IPS-18c (cell line): ENCODE results near the gene ATG16L2.

Source experiments
- H3K4me3 ChIP-seq: 2 replicates; pipeline ENCODE4 v1.7.0; 2013; ENCODE audit warnings: low read depth, mild to moderate bottlenecking, low read length, moderate library complexity; ENCODE audit not compliant: insufficient read depth
- H3K9me3 ChIP-seq: one replicate; pipeline ENCODE4 v1.6.1; 2013; ENCODE audit warnings: mild to moderate bottlenecking, low read length, moderate library complexity; ENCODE audit not compliant: control insufficient read depth, insufficient read depth

The ATG16L2 gene

GRCh38 chr11:72828692-72829101 lies 14.5 kb downstream of the ATG16L2 start:
- Histone ChIP-seq H3K9me3 (no peaks in the 10 kb centered on the region), H3K4me3 (no peak overlapping the region)

GRCh38 chr11:72829178-72829577 lies 15.0 kb downstream of the ATG16L2 start:
- no peak overlapping the region for H3K4me3 ChIP-seq
- H3K9me3 ChIP-seq, result no peaks in the 10 kb centered on the region

- no peaks in the 10 kb centered on the region for H3K9me3 ChIP-seq
- no peak overlapping the region for H3K4me3 ChIP-seq
Measured at GRCh38 chr11:72829884-72830533, 15.8 kb downstream of the ATG16L2 start.

- H3K4me3 ChIP-seq, result no peak overlapping the region
Measured at GRCh38 chr11:72831521-72832300, 17.5 kb downstream of the ATG16L2 start.

GRCh38 chr11:72832301-72833082 lies 18.3 kb downstream of the ATG16L2 start:
- H3K9me3 ChIP-seq, result no peaks in the 10 kb centered on the region
- H3K4me3 ChIP-seq, result no peak overlapping the region

More at GRCh38 chr11:72831521-72832300, 17.5 kb downstream of the ATG16L2 start:
- H3K9me3 ChIP-seq, result no peaks in the 10 kb centered on the region

GRCh38 chr11:72833083-72833733 lies 19.0 kb downstream of the ATG16L2 start:
- no peak overlapping the region for H3K4me3 ChIP-seq
- no peaks in the 10 kb centered on the region for H3K9me3 ChIP-seq

GRCh38 chr11:72833811-72834493 lies 19.7 kb downstream of the ATG16L2 start:
- Histone ChIP-seq H3K4me3 (no peak overlapping the region), H3K9me3 (no peaks in the 10 kb centered on the region)

- no peak overlapping the region for H3K4me3 ChIP-seq
- H3K9me3 ChIP-seq, result no peaks in the 10 kb centered on the region
Measured at GRCh38 chr11:72834905-72835304, 20.7 kb downstream of the ATG16L2 start.

GRCh38 chr11:72836111-72836510 lies 21.9 kb downstream of the ATG16L2 start:
- no peaks in the 10 kb centered on the region for H3K9me3 ChIP-seq

GRCh38 chr11:72838691-72839305 lies 24.6 kb downstream of the ATG16L2 start:
- Histone ChIP-seq H3K4me3 (no peak overlapping the region), H3K9me3 (no peaks in the 10 kb centered on the region)

More at GRCh38 chr11:72836111-72836510, 21.9 kb downstream of the ATG16L2 start:
- H3K4me3 ChIP-seq, result no peak overlapping the region

GRCh38 chr11:72840780-72841179 lies 26.6 kb downstream of the ATG16L2 start:
- H3K4me3 ChIP-seq, result no peak overlapping the region
- no peaks in the 10 kb centered on the region for H3K9me3 ChIP-seq

- Histone ChIP-seq H3K4me3 (no peak overlapping the region), H3K9me3 (no peaks in the 10 kb centered on the region)
Measured at GRCh38 chr11:72841397-72841796, 27.2 kb downstream of the ATG16L2 start.

GRCh38 chr11:72842126-72842525 lies 27.9 kb downstream of the ATG16L2 start:
- no peaks in the 10 kb centered on the region for H3K9me3 ChIP-seq
- no peak overlapping the region for H3K4me3 ChIP-seq

GRCh38 chr11:72842653-72843330 lies 28.6 kb downstream of the ATG16L2 start:
- no peaks in the 10 kb centered on the region for H3K9me3 ChIP-seq
- H3K4me3 ChIP-seq, result no peak overlapping the region

GRCh38 chr11:72844356-72844755 lies 30.1 kb downstream of the ATG16L2 start:
- Histone ChIP-seq H3K9me3 (no peaks in the 10 kb centered on the region), H3K4me3 (no peak overlapping the region)

GRCh38 chr11:72848846-72849466 lies 34.7 kb downstream of the ATG16L2 start:
- Histone ChIP-seq H3K9me3 (no peaks in the 10 kb centered on the region), H3K4me3 (no peak overlapping the region)
